IMR-90 (cell line): ENCODE data around the gene DNAJB5. TPM values are rescaled to one million over a fixed set of nuclear protein-coding genes. Genes with fewer than 3 reads are reported as not detected.

Experiments used
- ATAC-seq: fragments of 200-7000 bp; cut with Tn5 transposase; 2 replicates; pipeline ENCODE4 v1.9.1; 2020; ENCODE audit warnings: low read depth, mild to moderate bottlenecking, moderate library complexity
- BruUV-seq: library from RNA; stranded (reverse); fragments of 400-500 nt; replicated peaks from 2 replicates; lab custom pipeline; 2021; lab: Mats Ljungman, UMichigan
- CTCF ChIA-PET: fragments of 300-600 bp; formaldehyde crosslinking; extraction: SDS; loops from one replicate; lab custom pipeline; 2021; ENCODE audit warnings: antibody characterized with exemption; lab: Yijun Ruan, JAX
- POLR2A ChIA-PET: fragments of 300-600 bp; sonication (Branson Sonifier 250); formaldehyde crosslinking; loops from one replicate; lab custom pipeline; 2022; ENCODE audit warnings: antibody characterized with exemption; ENCODE audit not compliant: unreplicated experiment; lab: Charles Lee
- DNase-seq: peaks from one replicate; pipeline ENCODE4 v3.0.0; 2013
- H2AFZ ChIP-seq: replicated peaks from 2 replicates; pipeline ENCODE3; 2013; ENCODE audit warnings: low read length, mild to moderate bottlenecking; ENCODE audit not compliant: poor library complexity
- H2AK5ac ChIP-seq: 2 replicates; pipeline ENCODE4 v1.6.1; 2013; ENCODE audit warnings: low read depth, low read length, inconsistent platforms
- H2AK9ac ChIP-seq: replicated peaks from 2 replicates; pipeline ENCODE3; 2013; ENCODE audit warnings: mild to moderate bottlenecking, low read depth, low read length, moderate library complexity; ENCODE audit not compliant: poor library complexity
- H2BK120ac ChIP-seq: 2 replicates; pipeline ENCODE4 v1.6.1; 2013; ENCODE audit warnings: low read depth, low read length, inconsistent platforms
- H2BK15ac ChIP-seq: 3 replicates; pipeline ENCODE4 v1.6.1; 2013; ENCODE audit warnings: low read depth, low read length, inconsistent platforms
- H2BK20ac ChIP-seq: 2 replicates; pipeline ENCODE4 v1.6.1; 2013; ENCODE audit warnings: low read depth, mild to moderate bottlenecking, inconsistent platforms, low read length, moderate library complexity
- H2BK5ac ChIP-seq: 2 replicates; pipeline ENCODE4 v1.6.1; 2013; ENCODE audit warnings: mild to moderate bottlenecking, low read depth, low read length, inconsistent platforms; ENCODE audit not compliant: poor library complexity, severe bottlenecking
- H3K14ac ChIP-seq: replicated peaks from 2 replicates; pipeline ENCODE4 v1.6.1; 2013; ENCODE audit warnings: low read depth, low read length, inconsistent platforms
- H3K18ac ChIP-seq: 2 replicates; pipeline ENCODE4 v1.6.1; 2013; ENCODE audit warnings: low read depth, low read length, control low read depth
- H3K23ac ChIP-seq: 2 replicates; pipeline ENCODE4 v1.6.1; 2013; ENCODE audit warnings: low read depth, low read length, inconsistent platforms
- H3K27ac ChIP-seq: 2 replicates; pipeline ENCODE4 v1.5.1; 2013; ENCODE audit warnings: mild to moderate bottlenecking, control low read depth, low read length; ENCODE audit not compliant: insufficient read depth
- H3K27me3 ChIP-seq: 2 replicates; pipeline ENCODE4 v1.6.1; 2013; ENCODE audit warnings: low read length; ENCODE audit not compliant: control insufficient read depth, insufficient read depth
- H3K36me3 ChIP-seq: 2 replicates; pipeline ENCODE4 v1.6.1; 2013; ENCODE audit warnings: low read length, mixed read lengths; ENCODE audit not compliant: control insufficient read depth, insufficient read depth
- H3K4ac ChIP-seq: 2 replicates; pipeline ENCODE4 v1.6.1; 2013; ENCODE audit warnings: low read depth, low read length, inconsistent platforms
- H3K4me1 ChIP-seq: 2 replicates; pipeline ENCODE4 v1.6.1; 2013; ENCODE audit warnings: low read length, mixed read lengths; ENCODE audit not compliant: control insufficient read depth, insufficient read depth
- H3K4me2 ChIP-seq: 2 replicates; pipeline ENCODE4 v1.6.1; 2013; ENCODE audit warnings: low read depth, mild to moderate bottlenecking, control low read depth, low read length, moderate library complexity
- H3K4me3 ChIP-seq: 2 replicates; pipeline ENCODE4 v1.5.1; 2013; ENCODE audit warnings: low read depth, mild to moderate bottlenecking, control low read depth, low read length, moderate library complexity; ENCODE audit not compliant: insufficient read depth
- H3K56ac ChIP-seq: 2 replicates; pipeline ENCODE4 v1.6.1; 2013; ENCODE audit warnings: low read length, inconsistent platforms; ENCODE audit not compliant: insufficient read depth; ENCODE audit errors: extremely low read depth
- H3K79me1 ChIP-seq, 2 experiments: 2 replicates each; pipeline ENCODE4 v1.6.1; 2013; ENCODE audit warnings: low read length in 2 of 2, inconsistent platforms in 1 of 2, low read depth in 1 of 2
- H3K9ac ChIP-seq: 2 replicates; pipeline ENCODE4 v1.6.1; 2013; ENCODE audit warnings: low read depth, low read length, control low read depth
- H3K9me1 ChIP-seq: 2 replicates; pipeline ENCODE4 v1.6.1; 2013; ENCODE audit warnings: low read length, inconsistent platforms; ENCODE audit not compliant: insufficient read depth
- H3K9me3 ChIP-seq: 2 replicates; pipeline ENCODE4 v1.6.1; 2013; ENCODE audit warnings: low read length; ENCODE audit not compliant: control insufficient read depth, insufficient read depth
- H4K20me1 ChIP-seq: 2 replicates; pipeline ENCODE4 v1.6.1; 2013; ENCODE audit warnings: low read length, inconsistent platforms; ENCODE audit not compliant: insufficient read depth
- H4K5ac ChIP-seq: 2 replicates; pipeline ENCODE4 v1.6.1; 2013; ENCODE audit warnings: mild to moderate bottlenecking, low read depth, low read length, control low read depth
- H4K8ac ChIP-seq, 2 experiments: 2 replicates each; pipeline ENCODE4 v1.6.1; 2013; ENCODE audit warnings: low read depth in 2 of 2, low read length in 2 of 2, control low read depth in 1 of 2, inconsistent platforms in 1 of 2
- H4K91ac ChIP-seq: 2 replicates; pipeline ENCODE4 v1.6.1; 2013; ENCODE audit warnings: low read depth, low read length, inconsistent platforms; ENCODE audit not compliant: insufficient read depth
- BHLHE40 ChIP-seq: fragments of 150-350 bp; IDR thresholded peaks from 2 replicates; pipeline ENCODE4 v1.6.1; 2016; ENCODE audit warnings: mild to moderate bottlenecking, low read depth, low read length
- CEBPB ChIP-seq: IDR thresholded peaks from 2 replicates; pipeline ENCODE4 v1.6.1; 2012; ENCODE audit warnings: low read depth, low read length, improper control_type of control experiment
- CHD1 ChIP-seq: IDR thresholded peaks from 2 replicates; pipeline ENCODE4 v1.6.1; 2012; ENCODE audit warnings: low read depth, low read length, improper control_type of control experiment
- CTCF ChIP-seq: conservative IDR thresholded peaks from 2 replicates; pipeline ENCODE4 v1.5.1; 2012; ENCODE audit warnings: mild to moderate bottlenecking, low read depth, low read length, improper control_type of control experiment
- ELK1 ChIP-seq: fragments of 150-350 bp; IDR thresholded peaks from 2 replicates; pipeline ENCODE4 v1.6.1; 2016; ENCODE audit warnings: low read depth, mild to moderate bottlenecking, low read length, moderate library complexity, borderline replicate concordance
- FOS ChIP-seq: fragments of 150-350 bp; IDR thresholded peaks from 2 replicates; pipeline ENCODE4 v1.6.1; 2016; ENCODE audit warnings: low read depth, low read length
- MAFK ChIP-seq: IDR thresholded peaks from 2 replicates; pipeline ENCODE4 v1.6.1; 2012; ENCODE audit warnings: low read depth, low read length, improper control_type of control experiment
- MAZ ChIP-seq: IDR thresholded peaks from 2 replicates; pipeline ENCODE4 v1.6.1; 2012; ENCODE audit warnings: low read depth, mild to moderate bottlenecking, low read length, improper control_type of control experiment, moderate library complexity, borderline replicate concordance
- MXI1 ChIP-seq: IDR thresholded peaks from 2 replicates; pipeline ENCODE4 v1.6.1; 2012; ENCODE audit warnings: low read depth, mild to moderate bottlenecking, low read length, moderate library complexity, borderline replicate concordance
- NFE2L2 ChIP-seq: fragments of 150-350 bp; IDR thresholded peaks from 2 replicates; pipeline ENCODE4 v1.6.1; 2016; ENCODE audit warnings: low read depth, mild to moderate bottlenecking, low read length
- POLR2A ChIP-seq: IDR thresholded peaks from 2 replicates; pipeline ENCODE4 v1.6.1; 2012; ENCODE audit warnings: mild to moderate bottlenecking, low read depth, low read length
- RAD21 ChIP-seq: IDR thresholded peaks from 2 replicates; pipeline ENCODE4 v1.6.1; 2012; ENCODE audit warnings: low read length, improper control_type of control experiment
- RCOR1 ChIP-seq: IDR thresholded peaks from 2 replicates; pipeline ENCODE4 v1.6.1; 2012; ENCODE audit warnings: mild to moderate bottlenecking, low read length, improper control_type of control experiment; ENCODE audit not compliant: insufficient replicate concordance
- RFX5 ChIP-seq: IDR thresholded peaks from 2 replicates; pipeline ENCODE4 v1.8.0; 2012; ENCODE audit warnings: low read depth, mild to moderate bottlenecking, low read length, moderate library complexity
- SMC3 ChIP-seq: fragments of 150-350 bp; IDR thresholded peaks from 2 replicates; pipeline ENCODE4 v1.6.1; 2016; ENCODE audit warnings: low read depth, mild to moderate bottlenecking, antibody characterized with exemption, low read length, moderate library complexity
- USF2 ChIP-seq: fragments of 150-350 bp; IDR thresholded peaks from 2 replicates; pipeline ENCODE4 v1.6.1; 2017; ENCODE audit warnings: mild to moderate bottlenecking, antibody characterized with exemption, low read length, low read depth
- WGBS, 2 experiments: methylation state at CpG; one replicate each; pipeline versions ENCODE4 v1.1.5 to v1.1.7; 2013; ENCODE audit warnings: missing lambda C conversion rate in 2 of 2; ENCODE audit not compliant: insufficient read length in 1 of 2; ENCODE audit errors: extremely low coverage in 2 of 2; 5-methylcytosine and 5-hydroxymethylcytosine counted together
- dilution Hi-C: fragments of 300-500 bp; cut with HindIII; formaldehyde crosslinking; loops from one replicate; pipeline ENCODE4 v1.14.3; 2018; ENCODE audit warnings: low sequenced_read_pairs; ENCODE audit not compliant: unreplicated experiment
- in situ Hi-C: fragments of 300-500 bp; cut with MboI; formaldehyde crosslinking; loops from 3 replicates; pipeline ENCODE4 v1.14.3; 2019; ENCODE audit warnings: low sequenced_read_pairs, inconsistent platforms, mixed read lengths
- intact Hi-C: fragments of 100-400 bp; cut with micrococcal nuclease; formaldehyde crosslinking; loops from 2 replicates; pipeline ENCODE4 v1.10.0; 2022
- polyA plus RNA-seq, 3 experiments: library from polyadenylated mRNA; depleted of rRNA; stranded (reverse); fragments of >200 nt; gene quantifications; 2 replicates each; pipeline ENCODE4 v1.2.3, GENCODE V29; 2012; ENCODE audit warnings: low replicate concordance in 1 of 3
- total RNA-seq: library from RNA; depleted of rRNA; stranded (reverse); fragments of >200 nt; gene quantifications from 2 replicates; pipeline ENCODE4 v1.2.3, GENCODE V29; 2012

Gene DNAJB5
- total and polyA plus RNA-seq, 2 of the 4 experiments (the other 2 are of a cell fraction) = 11.4 to 14.9 TPM

GRCh38 chr9:34962546-34962945 lies 27.0 kb upstream of the DNAJB5 start:
- no peak for ATAC-seq
- in situ Hi-C loops = no loop called here
- BruUV-seq = no TSS peak

More at GRCh38 chr9:34962546-34962945, 27.0 kb upstream of the DNAJB5 start:
- no peaks in the 10 kb centered on the region for H3K4me1 ChIP-seq
- no peak for DNase-seq
- H4K91ac ChIP-seq = no peak overlapping the region
- H3K9me3 ChIP-seq = no peaks in the 10 kb centered on the region
- dilution Hi-C loops (no loop called here), intact Hi-C loops (loop anchor here (2.0 to 10.0 kb wide), 2 partner anchors 20 to 208 kb away; no protein-coding TSS in a partner anchor)
- no CpG with 5 or more reads among the region's 3 CpGs for WGBS, 2 experiments
- POLR2A ChIA-PET = no interaction called here
- H2BK15ac ChIP-seq = no peak overlapping the region
- no peaks in the 10 kb centered on the region for H4K20me1 ChIP-seq
- H2AFZ ChIP-seq = no peak overlapping the region
- H3K18ac ChIP-seq = no peak overlapping the region
- H3K9ac ChIP-seq = no peak overlapping the region
- H3K27ac ChIP-seq = no peak overlapping the region
- CTCF ChIA-PET = no interaction called here
- H2BK5ac ChIP-seq = no peak overlapping the region
- peaks cover 56% of the 10 kb centered on the region for H3K27me3 ChIP-seq
- H2AK9ac ChIP-seq = no peak overlapping the region
- no peaks in the 10 kb centered on the region for H3K79me1 ChIP-seq
- no peak overlapping the region for H2AK5ac ChIP-seq
- no peak overlapping the region for H2BK120ac ChIP-seq
- no peak overlapping the region for H3K4ac ChIP-seq
- no peak overlapping the region for H3K4me3 ChIP-seq
- H3K14ac ChIP-seq = no peak overlapping the region
- no peaks in the 10 kb centered on the region for H3K9me1 ChIP-seq
- no peak overlapping the region for H3K23ac ChIP-seq
- no peak overlapping the region for H4K5ac ChIP-seq
- TF ChIP-seq RFX5 (no peak), MAFK (no peak), CEBPB (no peak), ELK1 (no peak), RAD21 (no peak), CHD1 (no peak), BHLHE40 (no peak), MXI1 (no peak), SMC3 (no peak), USF2 (no peak), POLR2A (no peak), CTCF (no peak), MAZ (no peak), NFE2L2 (no peak), FOS (no peak), RCOR1 (no peak)
- no peak overlapping the region for H2BK20ac ChIP-seq
- no peak overlapping the region for H4K8ac ChIP-seq
- H3K36me3 ChIP-seq = no peaks in the 10 kb centered on the region
- H3K56ac ChIP-seq = no peak overlapping the region
- H3K4me2 ChIP-seq = no peak overlapping the region
